RCC 7860 (cell line): Measurements from ENCODE around the gene GSTM1.
"Not testable (repeated sequence)": the region's sequence is repeated elsewhere in the genome, so short reads cannot be mapped to it uniquely, and the experiment has no call there.

Experiments used
- DNase-seq: peaks from one replicate; pipeline ENCODE4 v3.0.0-alpha.2; 2015; ENCODE audit warnings: low spot score
- FAIRE-seq: peaks from 2 replicates; lab custom pipeline; 2012; peaks lifted over from hg19 to GRCh38; lab: Jason Lieb, UNC

Gene GSTM1

DNA sequence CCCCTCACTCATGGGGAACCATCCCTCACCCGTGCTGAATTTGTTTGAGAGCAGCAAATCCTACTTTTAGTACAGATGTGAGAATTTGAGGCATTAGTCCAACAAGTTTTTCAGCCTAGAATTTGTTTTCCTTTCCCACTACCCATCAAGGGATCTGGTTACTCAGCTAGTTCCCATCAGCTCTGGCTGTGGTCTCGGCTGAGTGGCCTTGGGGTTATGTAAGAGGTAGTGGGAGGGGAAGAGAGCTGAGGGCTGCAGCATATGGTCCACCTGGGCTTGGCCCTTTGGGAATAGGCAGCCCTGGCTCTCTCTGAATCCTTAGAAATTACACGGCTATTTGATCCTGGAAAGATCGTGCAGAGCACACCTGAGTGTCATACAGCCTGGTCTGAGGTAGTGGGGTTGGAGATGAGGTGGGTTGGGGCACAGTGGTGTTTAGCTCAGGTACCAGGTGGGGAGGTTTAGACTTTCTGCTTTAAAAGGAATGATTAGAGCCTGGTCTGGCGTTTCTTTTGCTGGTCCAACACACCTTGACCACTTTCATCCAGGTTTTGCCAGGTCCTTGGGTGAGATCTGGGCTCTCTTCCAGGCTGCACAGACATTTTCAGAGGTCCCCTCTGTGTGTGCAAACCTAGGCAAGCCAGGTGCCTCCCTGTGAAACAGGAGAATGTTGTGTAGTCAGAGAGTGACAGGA lies 27.5 kb upstream of the GSTM1 start:
- peak; percentile 55 for DNase-seq
- FAIRE-seq: peak; percentile 55

DNA sequence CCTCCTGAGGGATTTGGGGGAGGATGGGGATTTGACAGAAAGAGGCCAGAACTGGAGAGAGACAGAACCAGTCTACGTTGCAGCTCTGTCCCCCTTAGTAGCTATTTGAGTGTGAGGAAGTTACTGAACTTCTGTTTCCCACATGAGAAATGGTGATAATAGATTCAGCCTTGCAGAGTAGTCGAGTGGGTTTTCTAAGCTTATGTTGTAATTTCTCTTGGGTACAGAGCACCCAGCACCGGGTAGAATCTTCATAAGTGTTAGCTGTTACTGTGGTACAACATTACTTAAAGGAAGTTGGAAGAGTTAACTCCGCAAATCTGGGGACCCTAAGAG lies 27.0 kb upstream of the GSTM1 start:
- not testable (repeated sequence) for FAIRE-seq

DNA sequence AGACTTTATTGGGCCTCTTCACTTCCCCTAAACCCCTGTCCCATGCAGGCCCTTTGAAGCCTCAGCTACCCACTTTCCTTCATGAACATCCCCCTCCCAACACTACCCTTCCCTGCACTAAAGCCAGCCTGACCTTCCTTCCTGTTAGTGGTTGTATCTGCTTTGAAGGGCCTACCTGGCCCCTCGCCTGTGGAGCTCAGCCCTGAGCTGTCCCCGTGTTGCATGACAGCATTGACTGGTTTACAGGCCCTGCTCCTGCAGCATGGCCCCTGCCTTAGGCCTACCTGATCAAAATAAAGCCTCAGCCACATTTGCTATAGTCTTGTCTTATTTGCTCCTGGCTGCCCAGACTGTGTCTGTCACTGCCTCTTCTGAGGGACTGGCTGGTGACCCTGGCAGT lies 26.2 kb upstream of the GSTM1 start:
- FAIRE-seq: no peak

More for the DNA sequence above, 27.0 kb upstream of the GSTM1 start:
- DNase-seq: not testable (repeated sequence)

DNA sequence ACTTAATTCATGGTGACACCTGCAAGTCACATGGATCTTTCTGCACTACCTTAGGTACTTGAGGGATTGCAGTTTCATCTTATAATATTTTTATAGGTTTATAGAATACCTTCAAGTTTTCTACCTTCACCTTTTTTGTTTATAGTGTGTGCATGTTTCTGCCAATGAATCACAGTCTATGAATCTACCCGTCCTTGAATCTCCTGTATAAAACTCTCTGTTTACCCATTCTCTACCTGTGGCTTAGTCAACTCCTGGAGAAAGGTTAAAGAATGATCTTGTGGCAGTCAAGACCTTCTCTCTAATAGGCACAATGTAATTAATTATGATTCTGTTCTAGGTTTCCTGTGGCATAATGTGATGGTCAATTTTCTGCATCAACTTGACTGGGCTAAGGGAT lies 22.9 kb upstream of the GSTM1 start:
- no peak for DNase-seq
- no peak for FAIRE-seq

More for the DNA sequence above, 26.2 kb upstream of the GSTM1 start:
- no peak for DNase-seq

DNA sequence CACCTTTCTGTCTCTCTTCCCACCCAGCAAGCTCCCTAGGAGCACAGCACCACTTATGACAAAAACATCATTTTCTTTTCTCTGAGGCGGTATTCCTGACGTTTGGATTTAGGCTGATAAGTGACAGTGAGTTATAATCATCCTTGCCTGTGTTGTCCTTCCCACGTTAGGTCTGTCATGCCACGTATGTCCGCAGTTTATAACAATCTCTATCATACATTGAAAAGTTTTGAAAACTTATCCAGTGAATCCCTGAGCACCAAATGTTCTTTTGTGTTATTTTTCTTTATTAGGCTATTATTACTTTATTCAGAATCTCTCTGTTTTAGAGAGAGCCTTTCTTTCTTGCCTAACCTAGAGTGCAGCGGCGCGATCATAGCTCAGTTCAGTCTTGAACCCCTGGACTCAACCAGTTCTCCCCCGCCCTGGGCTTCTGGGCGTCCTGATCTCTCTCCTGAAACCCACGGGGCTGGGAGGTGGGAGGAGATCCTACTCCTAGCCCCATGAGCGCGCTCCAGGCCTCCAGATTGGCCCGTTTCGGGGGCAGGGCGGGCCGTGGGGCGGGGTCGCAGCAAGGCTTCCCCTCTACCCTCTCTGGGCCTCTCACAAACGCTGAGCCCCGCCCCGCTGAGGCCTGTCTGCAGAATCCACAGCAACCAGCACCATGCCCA lies 20.0 kb upstream of the GSTM1 start, which contains the start of gene GSTM2:
GSTM2 (plus strand) TSS at position 606 of the 671 bp plus-strand sequence; CDS start at position 665, 59 bp downstream.
- no peak for FAIRE-seq
- DNase-seq: no peak

DNA sequence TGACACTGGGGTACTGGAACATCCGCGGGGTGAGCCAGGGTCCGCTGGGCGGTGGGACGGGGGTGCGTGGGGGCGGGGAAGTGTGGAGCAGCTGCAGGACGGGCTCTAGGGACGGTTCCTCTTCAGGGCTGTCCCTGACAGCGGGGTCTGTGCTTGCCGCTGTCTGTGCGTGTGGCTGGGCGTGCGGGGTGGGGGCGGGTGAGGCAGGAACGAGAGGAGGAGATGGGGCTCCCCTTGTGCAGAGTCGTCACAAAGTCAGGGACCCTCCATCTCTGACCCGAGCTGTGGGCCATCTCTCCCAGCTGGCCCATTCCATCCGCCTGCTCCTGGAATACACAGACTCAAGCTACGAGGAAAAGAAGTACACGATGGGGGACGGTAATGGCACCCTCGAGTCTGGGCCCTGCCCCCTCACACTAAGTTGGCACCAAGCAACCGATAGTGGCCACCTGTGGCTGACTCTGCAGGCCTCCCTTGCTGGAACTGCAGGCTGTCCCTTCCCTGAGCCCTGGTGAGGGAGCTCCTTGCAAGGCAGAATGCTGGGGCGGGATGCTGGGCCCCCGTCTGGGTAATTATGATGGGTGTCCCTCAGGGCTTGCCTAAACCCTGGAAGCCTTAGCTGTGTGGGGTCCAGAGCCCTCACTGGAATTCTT lies 19.4 kb upstream of the GSTM1 start:
- FAIRE-seq (no peak), DNase-seq (no peak)

DNA sequence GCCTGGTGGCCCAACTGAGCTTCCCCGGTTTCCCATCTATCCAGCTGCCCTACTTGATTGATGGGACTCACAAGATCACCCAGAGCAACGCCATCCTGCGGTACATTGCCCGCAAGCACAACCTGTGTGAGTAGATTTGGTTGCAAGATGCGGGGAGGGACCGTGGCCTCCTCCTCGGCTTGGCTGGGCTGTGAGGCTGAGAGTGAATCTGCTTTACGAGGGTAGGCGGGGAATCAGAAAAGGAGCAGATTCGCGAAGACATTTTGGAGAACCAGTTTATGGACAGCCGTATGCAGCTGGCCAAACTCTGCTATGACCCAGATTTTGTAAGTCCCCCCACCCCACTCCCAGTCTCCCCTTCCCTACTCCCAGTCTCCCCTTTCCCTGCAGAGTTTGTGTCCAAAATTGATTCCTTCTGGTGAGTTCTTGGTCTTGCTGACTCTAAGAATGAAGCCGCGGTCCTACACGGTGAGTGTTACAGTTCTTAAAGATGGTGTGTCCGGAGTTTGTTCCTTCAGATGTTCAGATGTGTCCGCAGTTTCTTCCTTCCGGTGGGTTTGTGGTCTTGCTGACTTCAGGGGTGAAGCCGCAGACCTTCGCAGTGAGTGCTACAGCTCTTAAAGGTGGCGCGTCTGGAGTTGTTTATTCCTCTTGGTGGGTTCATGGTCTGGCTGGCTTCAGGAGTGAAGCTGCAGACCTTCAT lies 18.2 kb upstream of the GSTM1 start:
- DNase-seq: no peak
- FAIRE-seq: no peak

DNA sequence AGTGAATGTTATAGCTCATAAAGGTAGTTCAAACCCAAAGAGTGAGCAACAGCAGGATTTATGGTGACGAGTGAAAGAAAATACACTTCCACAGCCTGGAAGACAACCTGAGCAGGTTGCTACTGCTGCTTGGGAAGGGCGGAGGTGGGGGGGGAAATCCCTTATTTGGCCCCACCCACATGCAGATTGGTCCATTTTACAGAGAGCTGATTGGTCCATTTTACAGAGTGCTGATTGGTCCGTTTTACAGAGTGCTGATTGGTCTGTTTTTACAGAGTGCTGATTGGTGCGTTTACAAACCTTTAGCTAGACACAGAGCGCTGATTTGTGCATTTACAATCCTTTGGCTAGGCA lies 17.7 kb upstream of the GSTM1 start:
- not testable (repeated sequence) for FAIRE-seq, DNase-seq

DNA sequence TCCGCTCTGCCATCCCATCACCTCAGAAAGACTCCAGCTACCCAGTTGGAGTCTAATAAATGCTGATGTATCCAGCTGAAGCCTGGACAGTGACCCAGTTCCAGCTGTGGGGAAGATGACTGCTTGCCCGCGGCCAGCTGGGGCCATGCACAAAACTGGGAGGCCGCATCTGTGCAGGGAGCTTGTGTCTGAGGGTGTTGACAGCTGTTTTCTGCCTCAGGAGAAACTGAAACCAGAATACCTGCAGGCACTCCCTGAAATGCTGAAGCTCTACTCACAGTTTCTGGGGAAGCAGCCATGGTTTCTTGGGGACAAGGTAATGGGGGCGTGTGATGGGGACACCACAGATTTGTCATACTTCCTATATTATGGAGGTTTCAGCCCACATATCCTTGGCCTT lies 16.6 kb upstream of the GSTM1 start:
- FAIRE-seq (no peak), DNase-seq (no peak)

DNA sequence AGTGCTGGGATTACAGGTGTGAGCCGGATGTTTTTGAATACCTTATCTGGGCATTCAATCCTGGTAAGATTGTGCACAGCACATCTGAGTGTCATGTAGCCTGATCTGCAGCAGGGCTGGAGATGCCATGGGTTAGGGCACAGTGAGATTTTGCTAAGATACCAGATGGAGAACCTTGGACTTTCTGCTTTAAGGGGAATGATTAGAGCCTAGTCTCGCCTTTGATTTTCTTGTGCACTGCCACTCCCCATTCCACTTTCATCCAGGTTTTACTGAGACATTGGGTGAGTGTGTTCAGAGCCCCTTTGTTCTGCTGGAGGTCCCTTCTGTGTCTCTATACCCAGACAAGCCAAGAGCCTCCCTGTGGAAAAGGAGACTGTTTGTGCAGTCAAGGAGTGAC lies 13.8 kb upstream of the GSTM1 start:
- not testable (repeated sequence) for DNase-seq, FAIRE-seq

DNA sequence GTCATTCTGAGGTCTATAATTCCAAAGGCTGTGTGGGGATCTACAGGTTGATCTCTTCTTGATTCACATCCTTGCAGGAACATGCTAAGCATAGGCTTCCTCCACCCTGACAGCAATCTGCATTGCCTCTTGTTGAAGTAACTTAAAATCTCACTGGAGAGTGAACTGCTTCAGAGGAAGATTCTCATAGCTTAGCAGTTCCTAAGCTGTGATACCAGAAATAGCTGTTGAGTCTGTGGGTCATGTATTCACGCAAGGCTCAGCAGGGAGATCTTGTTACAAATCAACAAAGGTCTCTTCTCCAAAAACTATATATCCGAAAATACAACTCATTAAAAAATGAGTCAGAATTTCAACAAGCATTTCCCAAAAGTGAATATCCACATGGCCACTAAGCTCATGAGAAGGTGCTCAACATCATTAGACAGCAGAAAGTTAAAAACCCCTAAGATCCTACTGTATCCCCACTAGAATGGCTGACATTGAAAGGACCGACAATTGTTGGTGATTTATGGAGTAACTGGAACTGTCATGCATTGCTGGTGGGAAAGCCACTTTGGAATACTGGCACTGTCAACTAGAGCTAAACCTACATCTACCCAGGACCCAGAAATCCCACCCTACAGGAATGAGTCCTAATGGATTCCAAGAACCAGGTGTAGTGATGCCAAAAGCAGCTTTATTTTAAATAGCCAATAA lies 10.8 kb upstream of the GSTM1 start:
- FAIRE-seq, DNase-seq: not testable (repeated sequence)

DNA sequence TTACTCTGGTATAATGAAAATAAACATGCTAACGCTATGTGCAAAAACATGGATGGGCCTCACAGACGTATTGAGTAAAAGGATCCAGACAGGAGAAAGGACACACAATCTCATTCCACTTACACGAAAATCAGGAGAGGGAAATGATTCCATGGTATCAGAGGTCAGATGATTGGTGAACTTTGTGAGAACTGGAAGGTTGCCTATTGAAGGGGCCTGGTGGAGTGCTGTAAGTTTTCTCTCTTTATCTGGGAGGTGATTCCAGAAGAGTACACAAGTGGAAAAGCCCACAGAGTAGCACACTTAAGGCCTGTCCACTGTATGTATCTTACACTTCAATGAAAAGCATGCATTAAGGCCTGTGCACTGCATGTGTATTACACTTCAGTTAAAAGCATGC lies 10.2 kb upstream of the GSTM1 start:
- no peak for DNase-seq
- FAIRE-seq: no peak

DNA sequence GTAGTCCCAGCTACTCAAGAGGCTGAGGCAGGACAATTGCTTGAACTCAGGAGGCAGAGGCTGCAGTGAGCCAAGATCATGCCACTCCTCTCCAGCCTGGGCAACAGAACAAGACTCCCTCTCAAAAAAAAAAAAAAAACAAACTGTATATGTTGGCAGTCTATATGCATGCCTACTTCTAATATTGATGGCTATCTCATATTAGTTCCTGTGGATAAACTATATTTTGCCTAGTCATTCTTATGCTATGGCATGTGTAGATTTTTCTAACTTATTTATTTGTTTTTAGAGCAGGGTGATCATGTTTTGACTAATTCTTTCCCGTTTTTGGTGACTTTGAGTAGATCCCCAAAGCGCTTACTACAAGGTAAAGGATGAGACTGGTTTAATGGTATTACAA lies 9.0 kb upstream of the GSTM1 start:
- FAIRE-seq, DNase-seq: not testable (repeated sequence)

DNA sequence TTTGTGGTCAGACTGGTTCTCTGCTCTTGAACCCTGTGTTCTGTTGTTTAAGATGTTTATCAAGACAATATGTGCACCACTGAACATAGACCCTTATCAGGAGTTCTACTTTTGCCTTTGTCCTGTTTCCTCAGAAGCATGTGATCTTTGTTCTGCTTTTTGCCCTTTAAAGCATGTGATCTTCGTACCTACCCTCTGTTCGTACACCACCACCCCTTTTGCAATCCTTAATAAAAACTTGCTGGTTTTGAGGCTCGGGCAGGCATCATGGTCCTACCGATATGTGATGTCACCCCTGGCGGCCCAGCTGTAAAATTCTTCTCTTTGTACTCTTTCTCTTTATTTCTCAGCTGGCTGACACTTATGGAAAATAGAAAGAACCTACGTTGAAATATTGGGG lies 2.8 kb upstream of the GSTM1 start:
- not testable (repeated sequence) for FAIRE-seq, DNase-seq

DNA sequence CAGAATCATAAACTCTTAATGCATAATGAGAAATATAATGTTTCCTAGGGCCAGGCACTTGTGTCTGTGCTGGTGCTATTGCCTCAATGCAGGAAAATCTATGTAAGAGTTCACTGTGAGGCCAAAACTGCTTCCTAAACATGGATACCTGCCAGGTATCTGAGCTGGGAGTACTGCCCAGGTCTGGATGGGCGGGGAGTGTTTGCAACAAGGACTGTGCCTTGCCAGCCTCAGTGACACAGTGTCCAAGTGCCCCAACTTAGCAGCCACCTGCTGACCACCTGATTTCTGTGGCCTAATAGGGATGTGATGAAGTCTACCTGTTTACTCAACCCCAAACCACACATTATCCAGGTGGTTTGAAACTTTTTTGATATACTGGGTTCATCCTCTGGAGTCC lies 2.2 kb upstream of the GSTM1 start:
- not testable (repeated sequence) for DNase-seq, FAIRE-seq

DNA sequence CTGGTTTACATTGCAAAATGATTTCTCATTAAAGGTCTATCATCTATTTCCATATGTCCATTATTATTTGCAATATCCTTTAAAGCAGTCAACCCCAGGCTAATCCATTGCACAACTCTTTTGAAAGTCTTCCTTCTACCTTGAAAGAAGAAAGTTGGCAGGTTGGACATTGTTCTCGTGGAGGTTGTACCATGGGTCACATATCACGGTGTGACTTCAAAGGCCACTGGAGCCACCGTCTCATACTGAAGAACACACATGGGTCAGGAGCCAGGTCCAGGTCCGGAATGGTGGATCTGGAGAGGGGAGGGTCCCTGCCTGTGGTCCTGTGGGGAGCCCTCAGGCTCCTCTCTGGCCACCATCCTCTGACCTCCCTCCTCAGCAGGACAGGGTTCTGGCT lies 1.7 kb upstream of the GSTM1 start:
- DNase-seq, FAIRE-seq: not testable (repeated sequence)

DNA sequence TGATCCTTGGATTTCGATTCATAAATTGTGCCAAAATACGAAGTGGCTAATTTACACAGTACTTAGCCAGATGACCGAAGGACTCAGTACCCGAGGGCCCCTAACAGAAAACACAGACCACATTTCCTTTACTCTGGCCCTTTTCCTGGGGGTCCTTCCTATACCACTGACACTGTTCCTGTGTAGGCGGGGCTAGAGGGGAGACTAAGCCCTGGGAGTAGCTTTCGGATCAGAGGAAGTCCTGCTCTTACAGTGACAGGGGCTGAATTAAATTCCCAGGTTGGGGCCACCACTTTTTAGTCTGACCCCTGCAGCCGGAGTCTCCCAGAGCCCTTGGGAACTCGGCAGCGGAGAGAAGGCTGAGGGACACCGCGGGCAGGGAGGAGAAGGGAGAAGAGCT lies 508 bp upstream of the GSTM1 start:
- DNase-seq, FAIRE-seq: not testable (repeated sequence)

DNA sequence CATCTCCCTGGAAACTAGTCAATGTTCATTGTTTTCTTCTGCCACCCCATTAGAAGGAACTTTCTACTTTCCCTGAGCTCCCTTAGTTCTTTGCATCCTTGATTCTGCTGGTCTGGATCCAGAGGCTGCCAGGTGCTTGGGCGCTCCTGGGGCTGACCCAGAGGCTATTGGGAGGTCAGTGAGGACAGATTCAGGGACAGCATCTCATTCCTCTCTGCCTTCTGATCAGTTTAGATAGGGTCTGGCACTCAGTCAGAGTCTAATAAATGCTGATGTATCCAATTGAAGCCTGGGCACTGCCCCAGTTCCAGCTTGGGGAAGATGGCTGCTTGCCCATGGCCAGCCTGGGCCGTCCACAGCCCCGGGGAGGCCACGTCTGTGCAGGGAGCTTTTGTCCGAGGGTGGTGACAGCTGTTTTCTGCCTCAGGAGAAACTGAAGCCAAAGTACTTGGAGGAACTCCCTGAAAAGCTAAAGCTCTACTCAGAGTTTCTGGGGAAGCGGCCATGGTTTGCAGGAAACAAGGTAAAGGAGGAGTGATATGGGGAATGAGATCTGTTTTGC lies 2.3 kb downstream of the GSTM1 start:
- no peak for DNase-seq
- no peak for FAIRE-seq

DNA sequence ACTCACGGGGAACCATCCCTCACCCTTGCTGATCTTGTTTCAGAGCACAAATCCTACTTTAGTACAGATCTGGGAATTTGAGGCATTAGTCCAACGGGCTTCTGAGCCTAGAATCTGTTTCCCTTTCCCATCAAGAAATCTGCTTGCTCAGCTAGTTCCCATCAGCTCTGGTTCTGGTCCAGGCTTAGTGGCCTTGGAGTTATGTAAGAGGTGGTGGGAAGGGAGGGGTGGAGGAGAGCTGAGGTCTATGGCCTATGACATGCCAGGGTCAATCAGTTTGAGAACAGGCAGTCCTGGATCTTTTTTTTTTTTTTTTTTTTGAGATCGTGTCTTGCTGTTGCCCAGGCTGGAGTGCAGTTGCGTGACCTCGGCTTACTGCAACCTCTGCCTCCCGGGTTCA lies 4.1 kb downstream of the GSTM1 start:
- FAIRE-seq (no peak), DNase-seq (no peak)

DNA sequence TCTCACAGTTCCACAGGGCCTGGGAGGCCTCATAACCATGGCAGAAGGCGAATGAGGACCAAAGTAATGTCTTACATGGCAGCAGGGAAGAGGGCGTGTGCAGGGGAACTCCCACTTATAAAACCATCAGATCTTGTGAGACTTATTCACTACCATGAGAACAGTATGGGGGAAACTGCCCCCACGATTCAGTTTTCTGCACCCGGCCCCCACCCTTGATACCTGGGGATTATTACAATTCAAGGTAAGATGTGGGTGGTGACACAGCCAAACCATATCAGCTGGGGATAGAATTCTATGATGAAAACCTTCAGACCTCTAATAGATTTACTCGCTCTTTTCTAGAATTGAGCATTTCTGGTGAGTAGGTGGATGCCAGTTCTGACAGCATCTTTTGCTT lies 6.8 kb downstream of the GSTM1 start:
- not testable (repeated sequence) for DNase-seq, FAIRE-seq
